Gastroesophageal sphincter (tissue), 3 donors: ENCODE measurements around the gene GAMT.

Experiments used
- POLR2AphosphoS5 ChIP-seq: sonication (generic); formaldehyde crosslinking; IDR thresholded peaks from one replicate; pipeline ENCODE4 v1.6.1; 2017; ENCODE audit warnings: antibody characterized with exemption
- TF ChIP-seq, protein P1 (sequence below), 4 experiments: fragments of 200-600 bp in 2 of 4; fragments of 450-650 bp in 2 of 4; sonication (generic) in 1 of 4; IDR thresholded peaks; one replicate each; pipeline ENCODE4 v1.5.1; 2017 to 2019; ENCODE audit warnings: antibody characterized with exemption in 4 of 4, mild to moderate bottlenecking in 2 of 4, moderate library complexity in 2 of 4

DNA sequence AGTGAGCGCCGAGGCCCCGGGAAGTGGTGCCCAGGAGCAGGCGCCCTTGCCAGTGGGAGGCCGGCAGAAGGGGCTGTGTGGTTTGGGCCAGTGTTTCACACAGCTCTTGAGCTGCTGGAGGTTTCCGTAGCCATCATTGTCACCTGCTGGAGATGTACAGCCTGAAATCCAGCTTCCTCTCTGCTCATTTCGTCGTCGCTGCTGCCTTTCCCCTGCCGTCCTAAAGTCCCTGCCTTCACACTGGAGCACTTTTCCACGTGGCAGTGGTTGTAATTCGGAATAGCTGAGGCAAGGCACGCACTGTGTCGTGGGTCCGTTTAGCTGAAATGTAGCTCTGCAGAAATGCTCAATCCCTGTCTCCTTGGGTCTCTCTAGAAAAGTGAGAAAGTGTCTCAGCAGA is 19.2 kb upstream of the GAMT start:
- TF ChIP-seq, protein P1, sequence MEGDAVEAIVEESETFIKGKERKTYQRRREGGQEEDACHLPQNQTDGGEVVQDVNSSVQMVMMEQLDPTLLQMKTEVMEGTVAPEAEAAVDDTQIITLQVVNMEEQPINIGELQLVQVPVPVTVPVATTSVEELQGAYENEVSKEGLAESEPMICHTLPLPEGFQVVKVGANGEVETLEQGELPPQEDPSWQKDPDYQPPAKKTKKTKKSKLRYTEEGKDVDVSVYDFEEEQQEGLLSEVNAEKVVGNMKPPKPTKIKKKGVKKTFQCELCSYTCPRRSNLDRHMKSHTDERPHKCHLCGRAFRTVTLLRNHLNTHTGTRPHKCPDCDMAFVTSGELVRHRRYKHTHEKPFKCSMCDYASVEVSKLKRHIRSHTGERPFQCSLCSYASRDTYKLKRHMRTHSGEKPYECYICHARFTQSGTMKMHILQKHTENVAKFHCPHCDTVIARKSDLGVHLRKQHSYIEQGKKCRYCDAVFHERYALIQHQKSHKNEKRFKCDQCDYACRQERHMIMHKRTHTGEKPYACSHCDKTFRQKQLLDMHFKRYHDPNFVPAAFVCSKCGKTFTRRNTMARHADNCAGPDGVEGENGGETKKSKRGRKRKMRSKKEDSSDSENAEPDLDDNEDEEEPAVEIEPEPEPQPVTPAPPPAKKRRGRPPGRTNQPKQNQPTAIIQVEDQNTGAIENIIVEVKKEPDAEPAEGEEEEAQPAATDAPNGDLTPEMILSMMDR (IDR thresholded peaks at IDR 0.05): no peak
- no peak for TF ChIP-seq POLR2AphosphoS5
